HEK293 (cell line): ENCODE results near the gene NOD2.

ENCODE experiments used
- SP7 ChIP-seq: fragments of 450-650 bp; formaldehyde crosslinking; IDR thresholded peaks from 2 replicates; pipeline ENCODE4 v1.5.1; 2016; ENCODE audit warnings: missing biosample characterization, missing genetic modification characterization
- YY1 ChIP-seq: fragments of 450-650 bp; formaldehyde crosslinking; IDR thresholded peaks from 2 replicates; pipeline ENCODE4 v1.5.1; 2018; ENCODE audit warnings: missing biosample characterization, missing genetic modification characterization
- ZNF146 ChIP-seq: fragments of 450-650 bp; formaldehyde crosslinking; IDR thresholded peaks from 2 replicates; pipeline ENCODE4 v1.5.1; 2016; ENCODE audit warnings: missing biosample characterization, missing genetic modification characterization
- ZNF747 ChIP-seq: fragments of 450-650 bp; formaldehyde crosslinking; IDR thresholded peaks from 2 replicates; pipeline ENCODE4 v1.5.1; 2016; ENCODE audit warnings: missing biosample characterization, missing genetic modification characterization
- ZNF777 ChIP-seq: fragments of 450-650 bp; formaldehyde crosslinking; IDR thresholded peaks from 2 replicates; pipeline ENCODE4 v1.5.1; 2017; ENCODE audit warnings: missing biosample characterization, missing genetic modification characterization, borderline replicate concordance
- TF ChIP-seq, protein P1 (sequence below): fragments of 450-650 bp; formaldehyde crosslinking; IDR thresholded peaks from 2 replicates; pipeline ENCODE4 v1.5.1; 2016; ENCODE audit warnings: missing biosample characterization, missing genetic modification characterization
- TF ChIP-seq, protein P2 (sequence below): fragments of 450-650 bp; formaldehyde crosslinking; IDR thresholded peaks from 2 replicates; pipeline ENCODE4 v1.5.1; 2016; ENCODE audit warnings: missing biosample characterization, missing genetic modification characterization
- TF ChIP-seq, protein P3 (sequence below): fragments of 450-650 bp; formaldehyde crosslinking; IDR thresholded peaks from 2 replicates; pipeline ENCODE4 v1.5.1; 2016; ENCODE audit warnings: missing biosample characterization, missing genetic modification characterization
- TF ChIP-seq, protein P4 (sequence below): sonication (generic); formaldehyde crosslinking; IDR thresholded peaks from 2 replicates; pipeline ENCODE4 v1.8.1; 2022; ENCODE audit warnings: mild to moderate bottlenecking, moderate library complexity, missing genetic modification reagents

DNA sequence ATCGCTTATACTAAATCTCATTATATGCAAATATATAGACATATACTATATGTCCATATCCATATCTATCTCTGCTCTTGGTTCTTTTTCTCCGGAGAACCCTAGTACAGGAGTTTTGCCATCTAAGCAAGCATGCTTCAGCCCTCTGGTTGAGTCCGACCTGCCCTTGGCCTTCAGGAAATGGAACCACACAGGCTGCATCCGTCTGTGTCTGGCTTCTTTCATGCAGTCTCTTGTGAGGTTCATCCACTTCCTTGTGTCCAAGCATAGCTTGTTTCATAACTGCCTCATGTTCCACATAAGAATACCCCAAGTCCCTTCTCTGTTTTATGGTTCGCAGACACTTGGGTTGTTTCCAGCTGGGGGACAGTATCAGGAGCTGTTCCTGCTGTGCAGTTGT lies 29.1 kb upstream of the NOD2 start:
- TF ChIP-seq ZNF146 (tag by site-specific recombination) (no peak), YY1 (tag by site-specific recombination) (no peak), ZNF777 (tag by site-specific recombination) (no peak), SP7 (tag by site-specific recombination) (no peak), ZNF747 (tag by site-specific recombination) (no peak)
- TF ChIP-seq, protein P1, sequence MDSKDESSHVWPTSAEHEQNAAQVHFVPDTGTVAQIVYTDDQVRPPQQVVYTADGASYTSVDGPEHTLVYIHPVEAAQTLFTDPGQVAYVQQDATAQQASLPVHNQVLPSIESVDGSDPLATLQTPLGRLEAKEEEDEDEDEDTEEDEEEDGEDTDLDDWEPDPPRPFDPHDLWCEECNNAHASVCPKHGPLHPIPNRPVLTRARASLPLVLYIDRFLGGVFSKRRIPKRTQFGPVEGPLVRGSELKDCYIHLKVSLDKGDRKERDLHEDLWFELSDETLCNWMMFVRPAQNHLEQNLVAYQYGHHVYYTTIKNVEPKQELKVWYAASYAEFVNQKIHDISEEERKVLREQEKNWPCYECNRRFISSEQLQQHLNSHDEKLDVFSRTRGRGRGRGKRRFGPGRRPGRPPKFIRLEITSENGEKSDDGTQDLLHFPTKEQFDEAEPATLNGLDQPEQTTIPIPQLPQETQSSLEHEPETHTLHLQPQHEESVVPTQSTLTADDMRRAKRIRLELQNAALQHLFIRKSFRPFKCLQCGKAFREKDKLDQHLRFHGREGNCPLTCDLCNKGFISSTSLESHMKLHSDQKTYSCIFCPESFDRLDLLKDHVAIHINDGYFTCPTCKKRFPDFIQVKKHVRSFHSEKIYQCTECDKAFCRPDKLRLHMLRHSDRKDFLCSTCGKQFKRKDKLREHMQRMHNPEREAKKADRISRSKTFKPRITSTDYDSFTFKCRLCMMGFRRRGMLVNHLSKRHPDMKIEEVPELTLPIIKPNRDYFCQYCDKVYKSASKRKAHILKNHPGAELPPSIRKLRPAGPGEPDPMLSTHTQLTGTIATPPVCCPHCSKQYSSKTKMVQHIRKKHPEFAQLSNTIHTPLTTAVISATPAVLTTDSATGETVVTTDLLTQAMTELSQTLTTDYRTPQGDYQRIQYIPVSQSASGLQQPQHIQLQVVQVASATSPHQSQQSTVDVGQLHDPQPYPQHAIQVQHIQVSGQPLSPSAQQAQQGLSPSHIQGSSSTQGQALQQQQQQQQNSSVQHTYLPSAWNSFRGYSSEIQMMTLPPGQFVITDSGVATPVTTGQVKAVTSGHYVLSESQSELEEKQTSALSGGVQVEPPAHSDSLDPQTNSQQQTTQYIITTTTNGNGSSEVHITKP (tag by site-specific recombination): no peak
- TF ChIP-seq, protein P2, sequence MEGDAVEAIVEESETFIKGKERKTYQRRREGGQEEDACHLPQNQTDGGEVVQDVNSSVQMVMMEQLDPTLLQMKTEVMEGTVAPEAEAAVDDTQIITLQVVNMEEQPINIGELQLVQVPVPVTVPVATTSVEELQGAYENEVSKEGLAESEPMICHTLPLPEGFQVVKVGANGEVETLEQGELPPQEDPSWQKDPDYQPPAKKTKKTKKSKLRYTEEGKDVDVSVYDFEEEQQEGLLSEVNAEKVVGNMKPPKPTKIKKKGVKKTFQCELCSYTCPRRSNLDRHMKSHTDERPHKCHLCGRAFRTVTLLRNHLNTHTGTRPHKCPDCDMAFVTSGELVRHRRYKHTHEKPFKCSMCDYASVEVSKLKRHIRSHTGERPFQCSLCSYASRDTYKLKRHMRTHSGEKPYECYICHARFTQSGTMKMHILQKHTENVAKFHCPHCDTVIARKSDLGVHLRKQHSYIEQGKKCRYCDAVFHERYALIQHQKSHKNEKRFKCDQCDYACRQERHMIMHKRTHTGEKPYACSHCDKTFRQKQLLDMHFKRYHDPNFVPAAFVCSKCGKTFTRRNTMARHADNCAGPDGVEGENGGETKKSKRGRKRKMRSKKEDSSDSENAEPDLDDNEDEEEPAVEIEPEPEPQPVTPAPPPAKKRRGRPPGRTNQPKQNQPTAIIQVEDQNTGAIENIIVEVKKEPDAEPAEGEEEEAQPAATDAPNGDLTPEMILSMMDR: no peak
- TF ChIP-seq, protein P3, sequence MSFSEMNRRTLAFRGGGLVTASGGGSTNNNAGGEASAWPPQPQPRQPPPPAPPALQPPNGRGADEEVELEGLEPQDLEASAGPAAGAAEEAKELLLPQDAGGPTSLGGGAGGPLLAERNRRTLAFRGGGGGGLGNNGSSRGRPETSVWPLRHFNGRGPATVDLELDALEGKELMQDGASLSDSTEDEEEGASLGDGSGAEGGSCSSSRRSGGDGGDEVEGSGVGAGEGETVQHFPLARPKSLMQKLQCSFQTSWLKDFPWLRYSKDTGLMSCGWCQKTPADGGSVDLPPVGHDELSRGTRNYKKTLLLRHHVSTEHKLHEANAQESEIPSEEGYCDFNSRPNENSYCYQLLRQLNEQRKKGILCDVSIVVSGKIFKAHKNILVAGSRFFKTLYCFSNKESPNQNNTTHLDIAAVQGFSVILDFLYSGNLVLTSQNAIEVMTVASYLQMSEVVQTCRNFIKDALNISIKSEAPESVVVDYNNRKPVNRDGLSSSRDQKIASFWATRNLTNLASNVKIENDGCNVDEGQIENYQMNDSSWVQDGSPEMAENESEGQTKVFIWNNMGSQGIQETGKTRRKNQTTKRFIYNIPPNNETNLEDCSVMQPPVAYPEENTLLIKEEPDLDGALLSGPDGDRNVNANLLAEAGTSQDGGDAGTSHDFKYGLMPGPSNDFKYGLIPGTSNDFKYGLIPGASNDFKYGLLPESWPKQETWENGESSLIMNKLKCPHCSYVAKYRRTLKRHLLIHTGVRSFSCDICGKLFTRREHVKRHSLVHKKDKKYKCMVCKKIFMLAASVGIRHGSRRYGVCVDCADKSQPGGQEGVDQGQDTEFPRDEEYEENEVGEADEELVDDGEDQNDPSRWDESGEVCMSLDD (tag by site-specific recombination): no peak
- TF ChIP-seq, protein P4, sequence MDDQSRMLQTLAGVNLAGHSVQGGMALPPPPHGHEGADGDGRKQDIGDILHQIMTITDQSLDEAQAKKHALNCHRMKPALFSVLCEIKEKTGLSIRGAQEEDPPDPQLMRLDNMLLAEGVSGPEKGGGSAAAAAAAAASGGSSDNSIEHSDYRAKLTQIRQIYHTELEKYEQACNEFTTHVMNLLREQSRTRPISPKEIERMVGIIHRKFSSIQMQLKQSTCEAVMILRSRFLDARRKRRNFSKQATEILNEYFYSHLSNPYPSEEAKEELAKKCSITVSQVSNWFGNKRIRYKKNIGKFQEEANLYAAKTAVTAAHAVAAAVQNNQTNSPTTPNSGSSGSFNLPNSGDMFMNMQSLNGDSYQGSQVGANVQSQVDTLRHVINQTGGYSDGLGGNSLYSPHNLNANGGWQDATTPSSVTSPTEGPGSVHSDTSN (CRISPR knock-in tag): no peak
